Transverse colon (tissue), 4 donors: ENCODE results near the gene C10orf90. TPM values are rescaled to one million over a fixed set of nuclear protein-coding genes. Genes with fewer than 3 reads are reported as not detected.
"Not testable (repeated sequence)": the region's sequence is repeated elsewhere in the genome, so short reads cannot be mapped to it uniquely, and the experiment has no call there.

Experiments used
- DNase-seq: peaks from one replicate; pipeline ENCODE4 v3.0.0-alpha.2; 2019
- H3K27ac ChIP-seq, 4 donors: fragments of 200-600 bp; sonication (generic); 2 replicates each; pipeline ENCODE4 v1.5.1; 2016 to 2018; ENCODE audit warnings: inconsistent platforms in 4 of 4
- H3K27me3 ChIP-seq: fragments of 200-600 bp; sonication (generic); 2 replicates; pipeline ENCODE4 v1.5.1; 2017; ENCODE audit warnings: inconsistent platforms
- H3K36me3 ChIP-seq, 4 donors: fragments of 200-600 bp; sonication (generic); 2 replicates each; pipeline ENCODE4 v1.5.1; 2017 to 2019; ENCODE audit warnings: inconsistent platforms in 4 of 4
- H3K4me1 ChIP-seq, 4 donors: fragments of 200-600 bp; sonication (generic); 2 replicates each; pipeline ENCODE4 v1.5.1; 2017 to 2020; ENCODE audit warnings: inconsistent platforms in 4 of 4
- H3K4me3 ChIP-seq, 4 donors: fragments of 200-600 bp; sonication (generic); 1 replicate in 1 of 4; 2 replicates in 3 of 4; pipeline versions ENCODE4 v1.5.1 to v1.6.1; 2017 to 2019; ENCODE audit warnings: inconsistent platforms in 4 of 4
- H3K9me3 ChIP-seq, 2 donors: fragments of 200-600 bp; sonication (generic); 2 replicates each; pipeline ENCODE4 v1.5.1; 2017 to 2019; ENCODE audit warnings: inconsistent platforms in 2 of 2
- EP300 ChIP-seq: sonication (generic); formaldehyde crosslinking; IDR thresholded peaks from one replicate; pipeline ENCODE4 v1.6.1; 2017; ENCODE audit warnings: antibody characterized with exemption, low read depth
- POLR2A ChIP-seq: fragments of 450-650 bp; IDR thresholded peaks from one replicate; pipeline ENCODE4 v1.6.1; 2016; ENCODE audit warnings: antibody characterized with exemption, mild to moderate bottlenecking, moderate library complexity
- POLR2AphosphoS5 ChIP-seq, 3 donors: sonication (generic); formaldehyde crosslinking; IDR thresholded peaks; one replicate each; pipeline ENCODE4 v1.6.1; 2016; ENCODE audit warnings: antibody characterized with exemption in 3 of 3
- WGBS, 2 donors: methylation state at CpG; one replicate each; pipeline ENCODE4 v1.1.5; 2018; ENCODE audit warnings: low coverage in 1 of 2; 5-methylcytosine and 5-hydroxymethylcytosine counted together
- in situ Hi-C, 4 donors: fragments of 200-750 bp; cut with MboI; loops; one replicate each; pipeline versions ENCODE4 v1.15.0 to v1.15.1; 2017; ENCODE audit warnings: low sequenced_read_pairs in 3 of 4, low pct_ligation_motif_present in 1 of 4, low pct_unique_long_range_greater_than_20kb in 1 of 4
- intact Hi-C: fragments of 100-400 bp; cut with DNase I; formaldehyde crosslinking; loops from one replicate; pipeline ENCODE4 v1.15.1; 2023; ENCODE audit warnings: low total_unique reads
- total RNA-seq, 4 donors: library from RNA; depleted of rRNA; stranded (reverse); fragments of >200 nt; gene quantifications; one replicate each; pipeline ENCODE4 v1.1.0, GENCODE V29; 2016
- TF ChIP-seq, protein P1 (sequence below), 5 experiments: fragments of 200-600 bp in 3 of 5; fragments of 450-650 bp in 2 of 5; sonication (generic) in 3 of 5; IDR thresholded peaks; 1 replicate in 2 of 5; 2 replicates in 3 of 5; pipeline ENCODE4 v1.5.1; 2016 to 2017; ENCODE audit warnings: antibody characterized with exemption in 5 of 5, inconsistent platforms in 3 of 5, mild to moderate bottlenecking in 2 of 5, moderate library complexity in 1 of 5

Gene C10orf90
- total RNA-seq, 4 donors from 2014 or later: not detected

DNA sequence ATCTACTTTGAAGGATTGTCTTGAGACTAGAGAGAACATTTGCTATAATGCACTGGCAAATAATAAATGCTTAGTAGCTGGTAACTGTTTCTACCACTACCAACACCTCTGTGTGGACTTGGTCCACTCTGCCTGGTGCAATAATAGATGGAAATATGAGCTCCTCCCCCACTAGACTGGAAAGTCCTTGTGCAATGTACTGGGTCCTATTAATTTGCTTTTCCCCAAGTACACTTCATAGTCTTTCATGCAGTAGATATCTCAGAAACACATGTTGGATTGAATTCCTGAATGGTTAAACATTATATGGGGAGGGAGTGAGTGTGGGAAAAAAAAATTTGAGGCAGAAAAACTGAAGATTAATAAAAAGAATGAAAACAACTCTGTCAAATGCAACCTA, 119.3 kb downstream of the C10orf90 start:
- intact Hi-C loops (no loop called here), in situ Hi-C loops (no loop called here)
- Histone ChIP-seq H3K9me3 (no peaks in the 10 kb centered on the region), H3K4me1 (no peaks in the 10 kb centered on the region), H3K4me3 (no peak overlapping the region), H3K36me3 (no peaks in the 10 kb centered on the region), H3K27me3 (no peaks in the 10 kb centered on the region), H3K27ac (no peak overlapping the region)
- TF ChIP-seq POLR2A: no peak
- TF ChIP-seq EP300: no peak
- TF ChIP-seq POLR2AphosphoS5 (IDR thresholded peaks at IDR 0.05): no peak
- TF ChIP-seq, protein P1, sequence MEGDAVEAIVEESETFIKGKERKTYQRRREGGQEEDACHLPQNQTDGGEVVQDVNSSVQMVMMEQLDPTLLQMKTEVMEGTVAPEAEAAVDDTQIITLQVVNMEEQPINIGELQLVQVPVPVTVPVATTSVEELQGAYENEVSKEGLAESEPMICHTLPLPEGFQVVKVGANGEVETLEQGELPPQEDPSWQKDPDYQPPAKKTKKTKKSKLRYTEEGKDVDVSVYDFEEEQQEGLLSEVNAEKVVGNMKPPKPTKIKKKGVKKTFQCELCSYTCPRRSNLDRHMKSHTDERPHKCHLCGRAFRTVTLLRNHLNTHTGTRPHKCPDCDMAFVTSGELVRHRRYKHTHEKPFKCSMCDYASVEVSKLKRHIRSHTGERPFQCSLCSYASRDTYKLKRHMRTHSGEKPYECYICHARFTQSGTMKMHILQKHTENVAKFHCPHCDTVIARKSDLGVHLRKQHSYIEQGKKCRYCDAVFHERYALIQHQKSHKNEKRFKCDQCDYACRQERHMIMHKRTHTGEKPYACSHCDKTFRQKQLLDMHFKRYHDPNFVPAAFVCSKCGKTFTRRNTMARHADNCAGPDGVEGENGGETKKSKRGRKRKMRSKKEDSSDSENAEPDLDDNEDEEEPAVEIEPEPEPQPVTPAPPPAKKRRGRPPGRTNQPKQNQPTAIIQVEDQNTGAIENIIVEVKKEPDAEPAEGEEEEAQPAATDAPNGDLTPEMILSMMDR (IDR thresholded peaks at IDR 0.05): no peak
- DNase-seq: no peak

GRCh38 chr10:126550586-126550985, 119.9 kb downstream of the C10orf90 start:
- H3K4me3 ChIP-seq, H3K27ac ChIP-seq, intact Hi-C loops, H3K9me3 ChIP-seq, H3K4me1 ChIP-seq, DNase-seq, in situ Hi-C loops, H3K36me3 ChIP-seq, H3K27me3 ChIP-seq: not testable (repeated sequence)
- WGBS, 2 donors: 62 to 89% methylated on average over 4 of the region's 4 CpGs

DNA sequence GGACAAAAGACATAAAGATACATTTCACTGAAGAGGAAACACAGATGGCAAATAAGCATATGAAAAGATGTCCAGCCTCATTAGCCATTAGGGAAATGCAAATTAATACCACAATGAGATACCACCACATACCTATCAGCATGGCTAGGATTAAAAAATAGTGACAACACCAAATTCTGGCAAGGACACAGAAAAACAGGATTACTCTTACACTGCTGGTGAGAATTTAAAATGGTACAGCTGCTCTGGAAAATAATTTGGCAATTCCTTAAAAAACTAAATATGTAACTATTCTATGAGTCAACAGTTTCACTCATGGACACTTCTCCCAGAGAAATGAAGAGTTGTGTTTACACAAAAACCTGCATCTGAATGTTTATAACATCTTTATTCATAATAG, 121.1 kb downstream of the C10orf90 start:
- no peaks in the 10 kb centered on the region for H3K27me3 ChIP-seq
- H3K27ac ChIP-seq: no peak overlapping the region
- intact Hi-C loops: no loop called here
- no peaks in the 10 kb centered on the region for H3K4me1 ChIP-seq
- no peaks in the 10 kb centered on the region for H3K9me3 ChIP-seq
- H3K36me3 ChIP-seq: no peaks in the 10 kb centered on the region
- in situ Hi-C loops: no loop called here
- no peak for DNase-seq
- H3K4me3 ChIP-seq: no peak overlapping the region
- TF ChIP-seq, protein P1 (IDR thresholded peaks at IDR 0.05): no peak
- no peak for TF ChIP-seq POLR2A
- TF ChIP-seq POLR2AphosphoS5 (IDR thresholded peaks at IDR 0.05): no peak
- no peak for TF ChIP-seq EP300

GRCh38 chr10:126544565-126544964, 125.9 kb downstream of the C10orf90 start:
- no peaks in the 10 kb centered on the region for H3K9me3 ChIP-seq
- 50 to 69% methylated on average over 3 of the region's 3 CpGs for WGBS, 2 donors
- no peaks in the 10 kb centered on the region for H3K27me3 ChIP-seq
- H3K27ac ChIP-seq: no peak overlapping the region
- H3K4me1 ChIP-seq: no peaks in the 10 kb centered on the region
- no peak overlapping the region for H3K4me3 ChIP-seq
- in situ Hi-C loops (no loop called here), intact Hi-C loops (no loop called here)
- no peaks in the 10 kb centered on the region for H3K36me3 ChIP-seq
- no peak for DNase-seq
- TF ChIP-seq POLR2AphosphoS5 (IDR thresholded peaks at IDR 0.05) (no peak), POLR2A (no peak), EP300 (no peak)
- TF ChIP-seq, protein P1 (IDR thresholded peaks at IDR 0.05): no peak

- TF ChIP-seq, protein P1 (IDR thresholded peaks at IDR 0.05): no peak
- TF ChIP-seq POLR2A (no peak), EP300 (no peak), POLR2AphosphoS5 (IDR thresholded peaks at IDR 0.05) (no peak)
- Histone ChIP-seq H3K9me3 (no peaks in the 10 kb centered on the region), H3K4me1 (no peaks in the 10 kb centered on the region), H3K4me3 (no peak overlapping the region), H3K27me3 (no peaks in the 10 kb centered on the region), H3K36me3 (no peaks in the 10 kb centered on the region), H3K27ac (no peak overlapping the region)
- intact Hi-C loops: no loop called here
- in situ Hi-C loops: no loop called here
- WGBS, 2 donors: 71 to 77% methylated on average over 4 to 5 of the region's 5 CpGs
- no peak for DNase-seq
Measured at GRCh38 chr10:126538439-126539135, 131.9 kb downstream of the C10orf90 start.
